Measurements from ENCODE around the gene SLC39A11. TPM values are rescaled to one million over a fixed set of nuclear protein-coding genes. Genes with fewer than 3 reads are reported as not detected.
"Not testable (repeated sequence)": the region's sequence is repeated elsewhere in the genome, so short reads cannot be mapped to it uniquely, and the experiment has no call there.

Gene SLC39A11
- total RNA-seq, 2 experiments from 2014 or later, result 25.6 to 51.5 TPM

- ChIA-PET CTCF (ENCODE audit: unreplicated experiment) (no interaction called here), POLR2A (interaction anchor here (0.6 to 1.0 kb wide), 2 partner anchors 31 to 86 kb away, joined by 4 to 8 read pairs; no protein-coding TSS in a partner anchor)
- H2AFZ ChIP-seq (ENCODE audit: low read length), result no peak overlapping the region
- no peaks in the 10 kb centered on the region for H3K79me2 ChIP-seq (ENCODE audit: insufficient read depth, low read depth, low read length)
- H3K27ac ChIP-seq (ENCODE audit: low read depth, low read length, poor library complexity, severe bottlenecking), result no peak overlapping the region
- TF ChIP-seq CTCF (conservative IDR thresholded peaks at IDR 0.05; ENCODE audit: low read length), result no peak
- no peak for TF ChIP-seq EZH2phosphoT487 (IDR thresholded peaks at IDR 0.05; ENCODE audit: borderline replicate concordance, low read depth, low read length)
- no TSS peak for BruUV-seq (replicated peaks)
- H3K4me2 ChIP-seq (ENCODE audit: low read length), result no peak overlapping the region
- H3K9me3 ChIP-seq (ENCODE audit: low read length), result no peaks in the 10 kb centered on the region
- no peaks in the 10 kb centered on the region for H3K4me1 ChIP-seq (ENCODE audit: insufficient read depth, low read length, poor library complexity, severe bottlenecking)
- intact Hi-C loops (cut with micrococcal nuclease; ENCODE audit: unreplicated experiment), result no loop called here
- no peak overlapping the region for H3K4me3 ChIP-seq (ENCODE audit: low read depth, low read length, poor library complexity, severe bottlenecking)
- no peak for DNase-seq (ENCODE audit: low spot score)
- H3K9me2 ChIP-seq (ENCODE audit: insufficient read depth, low read length), result no peaks in the 10 kb centered on the region
- H4K20me1 ChIP-seq (ENCODE audit: insufficient read depth, low read length), result no peaks in the 10 kb centered on the region
- H3K36me3 ChIP-seq (ENCODE audit: insufficient read depth, low read length), result no peaks in the 10 kb centered on the region
Measured at GRCh38 chr17:73005360-73005759, 87.1 kb downstream of the SLC39A11 start.

- Histone ChIP-seq H3K79me2 (ENCODE audit: insufficient read depth, low read depth, low read length) (no peaks in the 10 kb centered on the region), H3K36me3 (ENCODE audit: insufficient read depth, low read length) (no peaks in the 10 kb centered on the region), H3K4me1 (ENCODE audit: insufficient read depth, low read length, poor library complexity, severe bottlenecking) (no peaks in the 10 kb centered on the region), H2AFZ (ENCODE audit: low read length) (no peak overlapping the region), H3K9me2 (ENCODE audit: insufficient read depth, low read length) (no peaks in the 10 kb centered on the region), H3K4me3 (ENCODE audit: low read depth, low read length, poor library complexity, severe bottlenecking) (no peak overlapping the region), H3K4me2 (ENCODE audit: low read length) (no peak overlapping the region), H3K9me3 (ENCODE audit: low read length) (no peaks in the 10 kb centered on the region), H4K20me1 (ENCODE audit: insufficient read depth, low read length) (no peaks in the 10 kb centered on the region), H3K27ac (ENCODE audit: low read depth, low read length, poor library complexity, severe bottlenecking) (no peak overlapping the region)
- BruUV-seq (replicated peaks), result no TSS peak
- CTCF ChIA-PET (ENCODE audit: unreplicated experiment), result no interaction called here
- POLR2A ChIA-PET, result no interaction called here
- no peak for DNase-seq (ENCODE audit: low spot score)
- TF ChIP-seq EZH2phosphoT487 (IDR thresholded peaks at IDR 0.05; ENCODE audit: borderline replicate concordance, low read depth, low read length) (no peak), CTCF (conservative IDR thresholded peaks at IDR 0.05; ENCODE audit: low read length) (no peak)
- intact Hi-C loops (cut with micrococcal nuclease; ENCODE audit: unreplicated experiment), result no loop called here
Measured at GRCh38 chr17:73003487-73003886, 89.0 kb downstream of the SLC39A11 start.

GRCh38 chr17:73000832-73001231 is 91.7 kb downstream of the SLC39A11 start:
- Histone ChIP-seq H3K27ac (ENCODE audit: low read depth, low read length, poor library complexity, severe bottlenecking) (no peak overlapping the region), H4K20me1 (ENCODE audit: insufficient read depth, low read length) (no peaks in the 10 kb centered on the region), H3K4me3 (ENCODE audit: low read depth, low read length, poor library complexity, severe bottlenecking) (no peak overlapping the region), H3K79me2 (ENCODE audit: insufficient read depth, low read depth, low read length) (no peaks in the 10 kb centered on the region), H3K9me3 (ENCODE audit: low read length) (no peaks in the 10 kb centered on the region), H3K4me1 (ENCODE audit: insufficient read depth, low read length, poor library complexity, severe bottlenecking) (no peaks in the 10 kb centered on the region), H3K4me2 (ENCODE audit: low read length) (no peak overlapping the region), H3K36me3 (ENCODE audit: insufficient read depth, low read length) (no peaks in the 10 kb centered on the region), H3K9me2 (ENCODE audit: insufficient read depth, low read length) (no peaks in the 10 kb centered on the region), H2AFZ (ENCODE audit: low read length) (no peak overlapping the region)
- no peak for TF ChIP-seq CTCF (conservative IDR thresholded peaks at IDR 0.05; ENCODE audit: low read length)
- no peak for TF ChIP-seq EZH2phosphoT487 (IDR thresholded peaks at IDR 0.05; ENCODE audit: borderline replicate concordance, low read depth, low read length)
- intact Hi-C loops (cut with micrococcal nuclease; ENCODE audit: unreplicated experiment), result no loop called here
- DNase-seq (ENCODE audit: low spot score), result no peak
- CTCF ChIA-PET (ENCODE audit: unreplicated experiment), result no interaction called here
- BruUV-seq (replicated peaks), result no TSS peak
- POLR2A ChIA-PET, result interaction anchor here (0.6 to 1.0 kb wide), 2 partner anchors 39 to 1696 kb away, joined by 3 read pairs; no protein-coding TSS in a partner anchor

- H3K79me2 ChIP-seq (ENCODE audit: insufficient read depth, low read depth, low read length); H4K20me1 ChIP-seq (ENCODE audit: insufficient read depth, low read length); H3K4me2 ChIP-seq (ENCODE audit: low read length); BruUV-seq (replicated peaks); intact Hi-C loops (cut with micrococcal nuclease; ENCODE audit: unreplicated experiment); H2AFZ ChIP-seq (ENCODE audit: low read length); CTCF ChIA-PET (ENCODE audit: unreplicated experiment); DNase-seq (ENCODE audit: low spot score); POLR2A ChIA-PET; H3K27ac ChIP-seq (ENCODE audit: low read depth, low read length, poor library complexity, severe bottlenecking); H3K9me2 ChIP-seq (ENCODE audit: insufficient read depth, low read length); H3K36me3 ChIP-seq (ENCODE audit: insufficient read depth, low read length); H3K4me3 ChIP-seq (ENCODE audit: low read depth, low read length, poor library complexity, severe bottlenecking); H3K4me1 ChIP-seq (ENCODE audit: insufficient read depth, low read length, poor library complexity, severe bottlenecking); H3K9me3 ChIP-seq (ENCODE audit: low read length): not testable (repeated sequence)
Measured at GRCh38 chr17:72999474-72999873, 93.0 kb downstream of the SLC39A11 start.

All from OCI-LY7 (cell line).